SU-DHL-6 (cell line): ENCODE results near the gene MX2.
A peak's percentile ranks its signal among the peaks of the same experiment; 100 is the strongest.

ENCODE experiments used
- H2AFZ ChIP-seq: fragments of 200-600 bp; sonication (generic); 2 replicates; pipeline ENCODE4 v1.6.1; 2014; ENCODE audit warnings: low read depth, mild to moderate bottlenecking, moderate library complexity, mixed read lengths, antibody characterized with exemption, low read length; ENCODE audit not compliant: severe bottlenecking
- H3F3A ChIP-seq: fragments of 200-600 bp; shearing (Covaris generic); 2 replicates; pipeline ENCODE4 v1.6.0; 2016; ENCODE audit warnings: antibody characterized with exemption, mild to moderate bottlenecking; ENCODE audit not compliant: insufficient read depth
- H3K27ac ChIP-seq: fragments of 200-600 bp; sonication (generic); 2 replicates; pipeline ENCODE4 v1.5.1; 2016; ENCODE audit warnings: low read depth, mild to moderate bottlenecking, low read length, moderate library complexity, mixed read lengths
- H3K27me3 ChIP-seq: fragments of 200-600 bp; sonication (generic), shearing (Covaris generic); 2 replicates; pipeline ENCODE4 v1.6.0; 2014; ENCODE audit warnings: mild to moderate bottlenecking, low read length
- H3K36me3 ChIP-seq: fragments of 200-600 bp; sonication (generic); 2 replicates; pipeline ENCODE4 v1.6.1; 2014; ENCODE audit warnings: mild to moderate bottlenecking, low read length, mixed read lengths
- H3K4me2 ChIP-seq: fragments of 300-600, 200-600 bp; shearing (Covaris generic), sonication (generic); 2 replicates; pipeline ENCODE4 v1.6.0; 2014; ENCODE audit warnings: low read length, low read depth, mild to moderate bottlenecking; ENCODE audit not compliant: poor library complexity, severe bottlenecking
- H3K4me3 ChIP-seq: fragments of 200-600 bp; sonication (generic); 2 replicates; pipeline ENCODE4 v1.5.1; 2014; ENCODE audit warnings: antibody characterized with exemption, low read length, mild to moderate bottlenecking, mixed read lengths; ENCODE audit not compliant: insufficient read depth, poor library complexity, severe bottlenecking
- H3K79me2 ChIP-seq: fragments of 200-600 bp; sonication (generic); 2 replicates; pipeline ENCODE4 v1.6.1; 2014; ENCODE audit warnings: mild to moderate bottlenecking, low read length, moderate library complexity; ENCODE audit not compliant: insufficient read depth
- H3K9ac ChIP-seq: fragments of 200-600 bp; sonication (generic); 2 replicates; pipeline ENCODE4 v1.7.0; 2014; ENCODE audit warnings: mild to moderate bottlenecking, low read length
- H3K9me2 ChIP-seq: fragments of 200-600 bp; sonication (generic); replicated peaks from 2 replicates; pipeline ENCODE4 v1.6.1; 2014; ENCODE audit warnings: low read length; ENCODE audit not compliant: insufficient read depth
- H3K9me3 ChIP-seq: fragments of 200-600 bp; sonication (generic); 2 replicates; pipeline ENCODE4 v1.6.1; 2014; ENCODE audit warnings: low read length, mixed read lengths; ENCODE audit not compliant: insufficient read depth
- H4K20me1 ChIP-seq: fragments of 200-600 bp; sonication (generic); 2 replicates; pipeline ENCODE4 v1.6.1; 2014; ENCODE audit warnings: low read depth, mild to moderate bottlenecking, antibody characterized with exemption, low read length, moderate library complexity, mixed read lengths
- CTCF ChIP-seq: fragments of 200-600 bp; sonication (generic); IDR thresholded peaks from one replicate; pipeline ENCODE4 v1.5.1; 2017; ENCODE audit warnings: antibody characterized with exemption, mild to moderate bottlenecking, low read length, moderate library complexity; ENCODE audit not compliant: insufficient read depth, poor library complexity, severe bottlenecking
- EZH2phosphoT487 ChIP-seq: fragments of 200-600 bp; sonication (generic), shearing (Covaris generic); conservative IDR thresholded peaks from 2 replicates; pipeline ENCODE4 v1.6.1; 2018; ENCODE audit warnings: mild to moderate bottlenecking, antibody characterized with exemption, low read length, moderate library complexity, mixed read lengths

The MX2 gene

GRCh38 chr21:41368735-41369104 lies 6.9 kb downstream of the MX2 start:
- Histone ChIP-seq H3K9me3 (no peaks in the 10 kb centered on the region), H3K27ac (peak overlapping the region; percentile 83), H3K27me3 (no peaks in the 10 kb centered on the region), H3F3A (peaks cover 19% of the 10 kb centered on the region), H3K79me2 (peaks cover 37% of the 10 kb centered on the region), H3K4me3 (peak overlapping the region; percentile 70), H3K9me2 (no peaks in the 10 kb centered on the region), H2AFZ (peak overlapping the region; percentile 90), H4K20me1 (no peaks in the 10 kb centered on the region), H3K9ac (peak overlapping the region; percentile 70), H3K4me2 (peak overlapping the region; percentile 89), H3K36me3 (no peaks in the 10 kb centered on the region)
- TF ChIP-seq EZH2phosphoT487 (no peak), CTCF (no peak)

DNA sequence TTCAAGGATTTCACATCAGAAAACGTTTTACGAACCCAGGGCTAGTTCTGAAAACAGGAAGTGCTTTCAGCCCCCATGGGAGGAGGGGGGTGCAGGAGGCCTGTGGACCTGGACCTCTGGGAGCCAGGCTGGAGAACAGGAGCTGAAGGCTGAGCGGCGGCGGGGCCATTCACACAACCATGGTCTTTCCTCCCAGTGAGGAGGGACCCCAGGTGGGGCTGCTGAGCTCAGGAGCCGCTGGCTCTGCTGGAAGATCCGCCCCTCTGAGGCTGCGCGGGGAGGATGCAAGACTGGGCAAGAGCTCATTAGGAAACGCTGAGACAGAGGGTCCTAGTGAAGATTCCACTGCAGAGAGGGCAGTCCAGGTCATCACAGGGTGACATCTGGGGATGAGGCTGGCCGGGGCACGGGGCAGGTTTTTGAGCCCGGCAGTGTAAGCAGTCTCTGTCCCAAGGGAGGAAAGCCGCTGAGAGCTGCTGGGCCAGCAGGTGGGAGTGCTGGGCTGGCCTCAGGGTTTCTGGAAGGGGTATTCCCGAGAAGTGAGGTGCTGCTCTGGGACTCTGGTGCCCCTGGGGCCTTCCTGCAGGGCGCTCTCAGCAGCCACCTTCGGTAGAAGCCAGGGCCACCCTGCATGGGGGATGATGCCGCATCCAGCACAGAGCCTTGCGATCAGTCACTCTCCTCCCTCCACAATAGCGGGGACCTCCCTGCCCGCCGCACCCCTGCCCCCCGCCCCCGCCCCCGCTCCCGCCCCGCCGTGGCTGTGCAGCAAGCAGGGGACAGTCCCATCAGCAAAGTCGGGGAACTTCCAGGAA lies 7.5 kb downstream of the MX2 start:
- Histone ChIP-seq H3F3A (peaks cover 19% of the 10 kb centered on the region), H3K4me2 (peak overlapping the region; percentile 89), H3K9me3 (no peaks in the 10 kb centered on the region), H3K27ac (peak overlapping the region; percentile 83), H3K9ac (peak overlapping the region; percentile 70), H3K4me3 (peak overlapping the region; percentile 70), H3K79me2 (peaks cover 42% of the 10 kb centered on the region), H3K27me3 (no peaks in the 10 kb centered on the region), H4K20me1 (no peaks in the 10 kb centered on the region), H3K36me3 (no peaks in the 10 kb centered on the region), H2AFZ (peak overlapping the region; percentile 90), H3K9me2 (no peaks in the 10 kb centered on the region)
- no peak for TF ChIP-seq EZH2phosphoT487
- TF ChIP-seq CTCF, result no peak

DNA sequence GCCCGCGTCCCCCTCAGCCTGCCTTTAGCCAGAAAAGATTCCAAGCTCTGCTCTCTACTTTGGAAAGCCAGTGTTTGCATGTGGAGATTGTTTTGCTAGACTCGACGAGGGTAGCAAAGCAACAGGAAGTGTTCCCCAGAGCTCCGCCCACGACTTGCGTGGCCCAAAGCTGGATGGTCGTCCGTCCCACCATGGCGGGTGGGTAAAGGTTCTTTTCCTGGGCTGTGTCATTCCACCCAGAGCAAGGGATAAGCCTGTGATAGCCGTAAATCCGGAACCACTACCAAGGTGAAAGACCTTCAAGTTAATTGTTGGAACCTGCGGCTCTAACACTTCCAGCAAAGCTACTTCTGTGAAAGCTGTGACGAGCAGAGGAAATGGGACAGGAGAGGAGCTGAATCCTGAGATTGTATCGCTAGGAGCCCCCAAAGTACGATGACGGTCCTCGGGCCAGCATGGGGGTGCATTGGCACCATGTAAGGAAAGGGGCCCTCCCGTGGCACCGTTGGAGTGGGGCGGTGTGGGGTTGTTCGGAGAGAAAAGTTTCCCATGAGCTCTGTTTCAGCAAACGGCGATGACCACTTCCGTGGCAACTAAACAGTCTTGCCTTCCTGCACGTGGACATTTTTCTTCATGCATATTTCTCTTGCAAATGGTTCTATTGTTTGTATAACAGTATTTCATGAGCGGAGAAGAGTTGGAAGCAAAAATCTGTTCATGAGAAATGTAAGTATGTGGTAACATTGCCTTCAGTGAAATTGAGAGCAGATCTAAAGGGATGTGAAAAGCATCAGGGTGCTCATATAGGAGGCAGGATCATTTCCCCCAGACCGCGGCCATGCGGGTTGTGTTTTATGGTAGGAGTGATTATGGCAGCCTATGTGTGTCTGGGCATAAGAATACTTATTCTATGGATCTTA lies 8.4 kb downstream of the MX2 start:
- H3K4me2 ChIP-seq, result peak overlapping the region; percentile 89

More for the DNA sequence above, 8.4 kb downstream of the MX2 start:
- Histone ChIP-seq H3K9me3 (no peaks in the 10 kb centered on the region), H3K27ac (peak overlapping the region; percentile 83), H3K79me2 (peaks cover 51% of the 10 kb centered on the region), H3K36me3 (no peaks in the 10 kb centered on the region), H4K20me1 (no peaks in the 10 kb centered on the region), H3K9me2 (no peaks in the 10 kb centered on the region), H3K27me3 (no peaks in the 10 kb centered on the region), H3F3A (peaks cover 19% of the 10 kb centered on the region), H3K4me3 (peak overlapping the region; percentile 70), H3K9ac (peak overlapping the region; percentile 70), H2AFZ (peak overlapping the region; percentile 82)
- no peak for TF ChIP-seq CTCF
- TF ChIP-seq EZH2phosphoT487, result no peak
